Loucy (cell line): ENCODE results near the gene FCAMR.

Experiments used
- EZH2phosphoT487 ChIP-seq: fragments of 200-600 bp; IDR thresholded peaks from 2 replicates; pipeline ENCODE4 v1.6.1; 2018; ENCODE audit warnings: antibody characterized with exemption, mild to moderate bottlenecking, moderate library complexity, borderline replicate concordance
- TF ChIP-seq, protein P1 (sequence below): fragments of 200-600 bp; sonication (generic); conservative IDR thresholded peaks from 2 replicates; pipeline ENCODE4 v1.5.1; 2014; ENCODE audit warnings: mild to moderate bottlenecking, antibody characterized with exemption, low read length

DNA sequence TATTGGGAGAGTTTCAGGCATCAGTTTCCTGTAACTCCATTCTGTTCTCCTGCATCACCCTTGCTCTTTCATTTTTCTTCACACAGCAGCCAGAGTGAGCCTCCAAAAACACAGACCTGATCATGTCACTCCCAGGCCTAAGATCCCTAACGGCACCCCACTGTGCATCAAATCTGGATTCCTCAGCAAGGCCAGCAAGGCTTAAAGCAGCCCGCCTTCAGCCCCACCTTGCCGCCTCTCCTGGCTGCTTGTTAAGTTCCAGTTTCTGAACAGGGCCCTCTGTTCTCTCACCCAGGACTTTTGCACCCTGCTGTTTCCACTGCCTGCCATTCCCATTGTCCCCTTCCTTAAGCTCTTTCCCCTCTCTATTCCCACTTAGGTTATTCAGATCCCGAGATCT lies 33.0 kb upstream of the FCAMR start:
- TF ChIP-seq, protein P1, sequence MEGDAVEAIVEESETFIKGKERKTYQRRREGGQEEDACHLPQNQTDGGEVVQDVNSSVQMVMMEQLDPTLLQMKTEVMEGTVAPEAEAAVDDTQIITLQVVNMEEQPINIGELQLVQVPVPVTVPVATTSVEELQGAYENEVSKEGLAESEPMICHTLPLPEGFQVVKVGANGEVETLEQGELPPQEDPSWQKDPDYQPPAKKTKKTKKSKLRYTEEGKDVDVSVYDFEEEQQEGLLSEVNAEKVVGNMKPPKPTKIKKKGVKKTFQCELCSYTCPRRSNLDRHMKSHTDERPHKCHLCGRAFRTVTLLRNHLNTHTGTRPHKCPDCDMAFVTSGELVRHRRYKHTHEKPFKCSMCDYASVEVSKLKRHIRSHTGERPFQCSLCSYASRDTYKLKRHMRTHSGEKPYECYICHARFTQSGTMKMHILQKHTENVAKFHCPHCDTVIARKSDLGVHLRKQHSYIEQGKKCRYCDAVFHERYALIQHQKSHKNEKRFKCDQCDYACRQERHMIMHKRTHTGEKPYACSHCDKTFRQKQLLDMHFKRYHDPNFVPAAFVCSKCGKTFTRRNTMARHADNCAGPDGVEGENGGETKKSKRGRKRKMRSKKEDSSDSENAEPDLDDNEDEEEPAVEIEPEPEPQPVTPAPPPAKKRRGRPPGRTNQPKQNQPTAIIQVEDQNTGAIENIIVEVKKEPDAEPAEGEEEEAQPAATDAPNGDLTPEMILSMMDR, result no peak
- no peak for TF ChIP-seq EZH2phosphoT487
